ENCODE data around the gene SAXO1. TPM values are rescaled to one million over a fixed set of nuclear protein-coding genes. Genes with fewer than 3 reads are reported as not detected.

Gene SAXO1
- polyA plus RNA-seq, 1 experiment: 0.01 TPM

DNA sequence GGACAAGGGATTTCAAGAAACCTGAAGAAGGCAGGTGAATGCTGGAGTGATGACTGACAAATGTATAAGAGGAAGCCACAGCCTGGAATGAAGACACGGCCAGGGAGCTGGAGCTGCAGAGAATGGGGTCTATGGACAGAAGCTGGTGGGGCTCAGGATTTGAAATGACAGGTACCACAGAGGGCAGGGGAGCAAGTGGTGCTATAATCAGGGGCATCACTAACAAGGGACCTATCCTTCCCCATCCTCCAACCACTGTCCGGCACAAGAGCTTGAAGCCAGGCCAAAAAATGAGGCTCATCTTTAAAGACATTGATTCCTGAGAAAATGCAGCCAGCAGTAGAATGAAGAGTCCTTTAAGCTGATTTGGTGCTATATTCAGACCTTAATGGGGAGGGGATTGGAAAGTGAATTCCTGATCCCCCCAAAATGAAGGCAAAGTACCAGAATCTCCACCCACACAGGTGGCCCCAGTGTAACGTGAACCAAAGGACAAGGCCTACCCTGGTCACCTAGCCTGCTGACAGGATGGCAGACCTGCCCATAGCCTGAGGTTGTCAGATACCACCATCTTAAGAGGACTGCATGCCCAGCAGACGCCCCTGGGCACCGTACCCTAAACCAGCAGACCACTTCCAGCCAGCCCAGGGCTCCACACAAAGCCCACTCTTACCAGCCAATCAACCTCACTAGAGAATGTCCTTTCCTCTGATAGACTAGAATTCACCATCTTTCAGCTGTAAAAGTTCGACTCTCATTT, 109.2 kb downstream of the SAXO1 start:
- Histone ChIP-seq H3K9me3 (ENCODE audit: control insufficient read depth, insufficient read depth, low read length) (no peaks in the 10 kb centered on the region), H3K4me3 (ENCODE audit: low read depth, low read length) (no peak overlapping the region), H3K27ac (ENCODE audit: low read depth, low read length) (no peak overlapping the region), H3K27me3 (ENCODE audit: control insufficient read depth, insufficient read depth, low read length) (no peaks in the 10 kb centered on the region)
- ChIA-PET POLR2A (no interaction called here), CTCF (no interaction called here)
- no peak for DNase-seq (ENCODE audit: low read depth, low spot score)
- TF ChIP-seq, protein P1, sequence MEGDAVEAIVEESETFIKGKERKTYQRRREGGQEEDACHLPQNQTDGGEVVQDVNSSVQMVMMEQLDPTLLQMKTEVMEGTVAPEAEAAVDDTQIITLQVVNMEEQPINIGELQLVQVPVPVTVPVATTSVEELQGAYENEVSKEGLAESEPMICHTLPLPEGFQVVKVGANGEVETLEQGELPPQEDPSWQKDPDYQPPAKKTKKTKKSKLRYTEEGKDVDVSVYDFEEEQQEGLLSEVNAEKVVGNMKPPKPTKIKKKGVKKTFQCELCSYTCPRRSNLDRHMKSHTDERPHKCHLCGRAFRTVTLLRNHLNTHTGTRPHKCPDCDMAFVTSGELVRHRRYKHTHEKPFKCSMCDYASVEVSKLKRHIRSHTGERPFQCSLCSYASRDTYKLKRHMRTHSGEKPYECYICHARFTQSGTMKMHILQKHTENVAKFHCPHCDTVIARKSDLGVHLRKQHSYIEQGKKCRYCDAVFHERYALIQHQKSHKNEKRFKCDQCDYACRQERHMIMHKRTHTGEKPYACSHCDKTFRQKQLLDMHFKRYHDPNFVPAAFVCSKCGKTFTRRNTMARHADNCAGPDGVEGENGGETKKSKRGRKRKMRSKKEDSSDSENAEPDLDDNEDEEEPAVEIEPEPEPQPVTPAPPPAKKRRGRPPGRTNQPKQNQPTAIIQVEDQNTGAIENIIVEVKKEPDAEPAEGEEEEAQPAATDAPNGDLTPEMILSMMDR (IDR thresholded peaks at IDR 0.05; ENCODE audit: low read depth, low read length): no peak

DNA sequence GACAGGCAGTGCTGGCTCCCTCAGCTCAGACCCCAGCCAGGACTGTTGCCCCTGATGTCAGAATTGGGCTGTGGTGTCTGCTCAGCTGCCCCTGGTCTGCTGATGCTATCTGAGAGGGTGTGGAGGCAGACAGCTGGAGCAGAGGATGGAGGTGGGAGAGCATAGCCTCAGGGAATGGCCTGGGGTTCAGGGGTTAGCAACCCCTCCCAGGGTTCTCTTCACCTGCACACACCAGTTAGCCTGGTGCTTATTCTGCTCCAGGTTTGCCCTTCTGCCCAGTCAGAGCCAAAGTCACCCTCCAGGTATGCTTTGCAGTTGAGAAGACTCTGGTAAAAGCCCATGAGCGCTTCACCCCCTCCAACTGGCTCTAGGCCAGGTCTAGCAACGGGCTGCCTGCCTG, 109.8 kb downstream of the SAXO1 start:
- no peak for DNase-seq (ENCODE audit: low read depth, low spot score)
- H3K27ac ChIP-seq (ENCODE audit: low read depth, low read length): no peak overlapping the region
- ChIA-PET CTCF (no interaction called here), POLR2A (no interaction called here)
- H3K27me3 ChIP-seq (ENCODE audit: control insufficient read depth, insufficient read depth, low read length): no peaks in the 10 kb centered on the region
- no peak overlapping the region for H3K4me3 ChIP-seq (ENCODE audit: low read depth, low read length)
- TF ChIP-seq, protein P1 (IDR thresholded peaks at IDR 0.05; ENCODE audit: low read depth, low read length): no peak
- no peaks in the 10 kb centered on the region for H3K9me3 ChIP-seq (ENCODE audit: control insufficient read depth, insufficient read depth, low read length)

DNA sequence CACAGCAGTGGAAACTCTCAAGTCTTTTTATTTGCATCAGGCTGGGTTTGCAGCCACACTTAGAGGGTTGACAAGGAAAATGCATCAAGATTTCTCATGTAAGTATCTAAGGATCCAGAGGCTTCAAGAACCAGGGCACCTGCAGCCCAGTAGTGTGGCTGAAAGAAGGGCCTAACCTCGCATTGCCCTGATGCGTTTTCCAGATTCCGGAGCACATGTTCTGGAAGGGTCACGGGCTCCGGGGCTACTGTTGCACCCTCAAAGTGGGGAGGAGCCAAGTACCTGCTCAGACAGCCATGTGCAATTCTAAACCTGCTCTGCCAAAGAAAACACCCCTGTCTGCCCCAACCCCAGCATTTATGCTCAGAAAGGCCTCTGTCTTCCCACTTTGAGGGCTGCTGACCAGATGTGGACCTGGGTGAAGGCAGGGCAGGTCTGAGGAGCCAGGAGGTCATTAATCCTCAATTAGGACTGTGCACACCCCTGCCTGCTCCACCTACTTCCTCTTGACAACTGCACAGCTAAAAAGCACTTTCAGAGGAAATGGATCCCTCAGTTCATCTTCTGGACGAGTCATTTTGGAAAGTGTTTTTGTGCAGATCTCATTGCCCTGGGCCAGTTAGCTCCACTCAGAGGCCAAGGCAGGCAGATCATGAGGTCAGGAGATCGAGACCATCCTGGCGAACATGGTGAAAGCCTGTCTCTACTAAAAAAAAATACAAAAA, 110.7 kb downstream of the SAXO1 start:
- Histone ChIP-seq H3K27me3 (ENCODE audit: control insufficient read depth, insufficient read depth, low read length) (no peaks in the 10 kb centered on the region), H3K4me3 (ENCODE audit: low read depth, low read length) (no peak overlapping the region), H3K9me3 (ENCODE audit: control insufficient read depth, insufficient read depth, low read length) (no peaks in the 10 kb centered on the region), H3K27ac (ENCODE audit: low read depth, low read length) (no peak overlapping the region)
- POLR2A ChIA-PET: no interaction called here
- CTCF ChIA-PET: no interaction called here
- no peak for DNase-seq (ENCODE audit: low read depth, low spot score)
- TF ChIP-seq, protein P1 (IDR thresholded peaks at IDR 0.05; ENCODE audit: low read depth, low read length): no peak

DNA sequence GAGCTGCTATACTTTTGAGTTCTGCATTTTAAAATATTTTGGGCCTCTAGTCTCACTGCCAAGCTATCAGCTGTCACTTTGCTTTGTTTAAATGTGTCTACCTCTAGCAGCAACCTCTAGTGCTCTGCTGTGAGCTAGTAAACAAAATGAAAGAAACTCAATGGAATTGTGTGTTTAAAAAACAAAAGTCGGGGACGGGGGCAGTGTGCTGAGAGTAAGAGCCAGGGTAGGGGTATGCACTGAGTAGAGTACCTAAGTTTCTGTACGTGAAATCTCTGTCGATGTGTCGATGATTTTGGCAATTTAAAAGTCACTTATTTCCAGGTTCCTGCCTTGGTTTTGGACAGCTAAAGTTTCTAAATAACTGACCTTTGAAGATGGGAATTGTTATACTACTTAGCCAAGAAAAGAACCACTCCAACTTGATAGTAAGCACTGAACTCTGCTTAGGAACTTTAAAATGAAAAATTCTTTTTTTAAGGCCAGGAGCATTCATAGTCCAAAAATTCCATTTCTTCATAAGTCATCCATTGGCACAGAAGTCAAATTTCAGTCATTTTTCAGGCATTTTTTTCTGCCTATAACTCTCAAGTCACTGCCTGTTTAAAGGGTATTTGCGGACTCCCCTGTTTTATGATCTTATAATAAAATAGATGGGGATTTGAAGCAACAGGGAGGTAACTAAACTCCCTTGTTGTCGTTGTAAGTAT, 111.5 kb downstream of the SAXO1 start:
- no peak for DNase-seq (ENCODE audit: low read depth, low spot score)
- CTCF ChIA-PET: interaction anchor here (0.6 kb wide), 1 partner anchor 666 kb away, joined by 3 read pairs; no protein-coding TSS in a partner anchor
- Histone ChIP-seq H3K9me3 (ENCODE audit: control insufficient read depth, insufficient read depth, low read length) (no peaks in the 10 kb centered on the region), H3K27me3 (ENCODE audit: control insufficient read depth, insufficient read depth, low read length) (no peaks in the 10 kb centered on the region), H3K27ac (ENCODE audit: low read depth, low read length) (no peak overlapping the region), H3K4me3 (ENCODE audit: low read depth, low read length) (no peak overlapping the region)
- TF ChIP-seq, protein P1 (IDR thresholded peaks at IDR 0.05; ENCODE audit: low read depth, low read length): no peak
- POLR2A ChIA-PET: no interaction called here
